WI38 (cell line): ENCODE data around the gene TP53.

ENCODE experiments used
- H3K4me3 ChIP-seq: 2 replicates; pipeline ENCODE4 v1.5.1; 2011; ENCODE audit warnings: low read depth, mild to moderate bottlenecking, control low read depth, low read length
- TF ChIP-seq, protein P1 (sequence below): IDR thresholded peaks from 2 replicates; pipeline ENCODE4 v1.5.1; 2012; ENCODE audit warnings: low read depth, mild to moderate bottlenecking, control low read depth, low read length

TP53 gene

DNA sequence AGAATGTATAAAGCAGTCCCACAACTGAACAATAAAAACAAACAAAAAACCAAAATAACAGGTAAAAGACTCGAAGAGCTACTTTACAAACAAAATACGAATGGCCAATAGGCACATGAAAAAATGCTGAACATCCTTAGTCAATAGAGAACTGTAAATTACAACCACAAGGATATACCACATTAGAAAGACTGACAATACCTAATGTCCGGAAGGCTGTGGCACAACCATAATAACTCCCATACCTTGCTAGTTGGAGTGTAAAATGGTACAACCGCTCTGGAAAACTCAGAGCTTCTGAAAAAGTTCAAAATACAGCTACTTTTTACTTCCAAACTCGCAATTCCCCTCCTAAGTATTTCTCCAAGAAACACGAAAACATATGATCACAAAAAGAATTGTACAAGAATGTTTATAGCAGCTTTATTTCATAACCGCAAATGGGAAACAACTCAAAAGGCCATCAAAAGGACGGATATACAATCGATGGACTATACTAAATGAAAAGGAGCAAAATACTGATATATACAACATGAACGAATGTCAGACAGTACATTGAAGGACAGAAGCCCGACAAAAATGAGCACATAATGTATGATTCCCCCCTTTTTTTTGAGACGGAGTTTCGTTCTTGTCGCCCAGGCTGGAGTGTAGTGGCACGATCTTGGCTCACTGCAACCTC, 2.3 kb downstream of the TP53 start:
- peak overlapping the region; percentile 75 for H3K4me3 ChIP-seq
- TF ChIP-seq, protein P1, sequence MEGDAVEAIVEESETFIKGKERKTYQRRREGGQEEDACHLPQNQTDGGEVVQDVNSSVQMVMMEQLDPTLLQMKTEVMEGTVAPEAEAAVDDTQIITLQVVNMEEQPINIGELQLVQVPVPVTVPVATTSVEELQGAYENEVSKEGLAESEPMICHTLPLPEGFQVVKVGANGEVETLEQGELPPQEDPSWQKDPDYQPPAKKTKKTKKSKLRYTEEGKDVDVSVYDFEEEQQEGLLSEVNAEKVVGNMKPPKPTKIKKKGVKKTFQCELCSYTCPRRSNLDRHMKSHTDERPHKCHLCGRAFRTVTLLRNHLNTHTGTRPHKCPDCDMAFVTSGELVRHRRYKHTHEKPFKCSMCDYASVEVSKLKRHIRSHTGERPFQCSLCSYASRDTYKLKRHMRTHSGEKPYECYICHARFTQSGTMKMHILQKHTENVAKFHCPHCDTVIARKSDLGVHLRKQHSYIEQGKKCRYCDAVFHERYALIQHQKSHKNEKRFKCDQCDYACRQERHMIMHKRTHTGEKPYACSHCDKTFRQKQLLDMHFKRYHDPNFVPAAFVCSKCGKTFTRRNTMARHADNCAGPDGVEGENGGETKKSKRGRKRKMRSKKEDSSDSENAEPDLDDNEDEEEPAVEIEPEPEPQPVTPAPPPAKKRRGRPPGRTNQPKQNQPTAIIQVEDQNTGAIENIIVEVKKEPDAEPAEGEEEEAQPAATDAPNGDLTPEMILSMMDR = no peak

DNA sequence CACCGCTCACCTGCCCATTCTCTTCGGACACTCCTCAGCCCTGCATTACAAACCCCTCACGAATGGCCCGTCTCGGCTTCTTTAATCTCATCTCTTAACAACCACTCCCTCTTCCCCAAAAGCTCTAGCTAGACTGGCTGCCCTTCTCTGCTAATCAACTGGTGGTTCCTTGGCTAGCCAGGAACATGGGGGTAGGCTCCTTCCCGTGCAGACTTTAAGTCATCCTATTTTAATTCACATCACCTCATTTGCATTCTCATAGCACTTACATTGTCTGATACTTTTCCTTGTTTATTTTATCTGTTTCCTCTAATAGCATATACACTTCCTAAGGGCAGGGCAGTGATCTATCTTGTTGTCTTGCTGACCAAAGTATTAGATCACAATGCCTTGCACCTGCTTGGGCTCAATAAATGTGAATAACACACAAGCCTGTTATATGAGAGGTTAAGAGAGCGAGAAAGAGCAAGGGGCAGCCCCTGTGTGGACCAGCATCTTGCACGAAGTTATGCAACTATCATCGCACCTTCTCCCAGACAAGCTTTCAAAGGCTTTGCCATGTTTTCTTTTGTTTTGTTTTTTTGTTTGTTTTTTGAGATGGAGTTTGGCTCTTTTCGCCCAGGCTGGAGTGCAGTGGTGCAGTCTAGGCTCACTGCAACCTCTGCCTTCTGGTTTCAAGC, 9.8 kb downstream of the TP53 start:
- no peak overlapping the region for H3K4me3 ChIP-seq
- TF ChIP-seq, protein P1 = no peak

DNA sequence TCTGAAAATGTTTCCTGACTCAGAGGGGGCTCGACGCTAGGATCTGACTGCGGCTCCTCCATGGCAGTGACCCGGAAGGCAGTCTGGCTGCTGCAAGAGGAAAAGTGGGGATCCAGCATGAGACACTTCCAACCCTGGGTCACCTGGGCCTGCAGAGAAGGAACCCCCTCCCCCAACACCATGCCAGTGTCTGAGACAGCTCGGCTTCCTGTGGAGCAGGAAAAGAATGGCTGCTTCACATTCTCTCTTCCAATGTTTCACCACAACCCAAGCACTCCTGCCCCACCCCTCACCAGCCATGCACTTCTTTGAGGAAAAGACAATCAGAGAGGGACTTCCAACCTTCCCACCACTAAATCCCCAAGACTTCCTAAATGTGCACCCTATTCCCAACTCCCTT, 10.8 kb downstream of the TP53 start:
- no peak overlapping the region for H3K4me3 ChIP-seq
- TF ChIP-seq, protein P1 = no peak

DNA sequence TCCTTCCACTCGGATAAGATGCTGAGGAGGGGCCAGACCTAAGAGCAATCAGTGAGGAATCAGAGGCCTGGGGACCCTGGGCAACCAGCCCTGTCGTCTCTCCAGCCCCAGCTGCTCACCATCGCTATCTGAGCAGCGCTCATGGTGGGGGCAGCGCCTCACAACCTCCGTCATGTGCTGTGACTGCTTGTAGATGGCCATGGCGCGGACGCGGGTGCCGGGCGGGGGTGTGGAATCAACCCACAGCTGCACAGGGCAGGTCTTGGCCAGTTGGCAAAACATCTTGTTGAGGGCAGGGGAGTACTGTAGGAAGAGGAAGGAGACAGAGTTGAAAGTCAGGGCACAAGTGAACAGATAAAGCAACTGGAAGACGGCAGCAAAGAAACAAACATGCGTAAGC, 12.4 kb downstream of the TP53 start:
- TF ChIP-seq, protein P1 = no peak
- H3K4me3 ChIP-seq = no peak overlapping the region

DNA sequence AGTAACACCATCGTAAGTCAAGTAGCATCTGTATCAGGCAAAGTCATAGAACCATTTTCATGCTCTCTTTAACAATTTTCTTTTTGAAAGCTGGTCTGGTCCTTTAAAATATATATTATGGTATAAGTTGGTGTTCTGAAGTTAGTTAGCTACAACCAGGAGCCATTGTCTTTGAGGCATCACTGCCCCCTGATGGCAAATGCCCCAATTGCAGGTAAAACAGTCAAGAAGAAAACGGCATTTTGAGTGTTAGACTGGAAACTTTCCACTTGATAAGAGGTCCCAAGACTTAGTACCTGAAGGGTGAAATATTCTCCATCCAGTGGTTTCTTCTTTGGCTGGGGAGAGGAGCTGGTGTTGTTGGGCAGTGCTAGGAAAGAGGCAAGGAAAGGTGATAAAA, 14.1 kb downstream of the TP53 start:
- no peak overlapping the region for H3K4me3 ChIP-seq
- TF ChIP-seq, protein P1 = peak; percentile 27; the same call in 1 of the 2 replicates

DNA sequence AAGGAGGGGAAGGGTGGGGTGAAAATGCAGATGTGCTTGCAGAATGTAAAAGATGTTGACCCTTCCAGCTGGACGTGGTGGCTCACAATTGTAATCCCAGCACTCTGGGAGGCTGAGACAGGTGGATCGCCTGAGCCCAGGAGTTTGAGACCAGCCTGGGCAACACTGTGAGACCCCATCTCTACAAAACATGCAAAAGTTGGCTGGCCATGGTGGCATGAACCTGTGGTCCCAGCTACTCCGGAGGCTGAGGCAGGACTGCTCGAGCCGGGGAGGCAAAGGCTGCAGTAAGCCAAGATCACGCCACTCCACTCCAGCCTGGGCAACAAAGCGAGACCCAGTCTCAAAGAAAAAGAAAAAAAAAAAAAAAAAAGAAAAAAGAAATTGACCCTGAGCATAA, 18.8 kb downstream of the TP53 start:
- H3K4me3 ChIP-seq = no peak overlapping the region
- TF ChIP-seq, protein P1 = no peak

DNA sequence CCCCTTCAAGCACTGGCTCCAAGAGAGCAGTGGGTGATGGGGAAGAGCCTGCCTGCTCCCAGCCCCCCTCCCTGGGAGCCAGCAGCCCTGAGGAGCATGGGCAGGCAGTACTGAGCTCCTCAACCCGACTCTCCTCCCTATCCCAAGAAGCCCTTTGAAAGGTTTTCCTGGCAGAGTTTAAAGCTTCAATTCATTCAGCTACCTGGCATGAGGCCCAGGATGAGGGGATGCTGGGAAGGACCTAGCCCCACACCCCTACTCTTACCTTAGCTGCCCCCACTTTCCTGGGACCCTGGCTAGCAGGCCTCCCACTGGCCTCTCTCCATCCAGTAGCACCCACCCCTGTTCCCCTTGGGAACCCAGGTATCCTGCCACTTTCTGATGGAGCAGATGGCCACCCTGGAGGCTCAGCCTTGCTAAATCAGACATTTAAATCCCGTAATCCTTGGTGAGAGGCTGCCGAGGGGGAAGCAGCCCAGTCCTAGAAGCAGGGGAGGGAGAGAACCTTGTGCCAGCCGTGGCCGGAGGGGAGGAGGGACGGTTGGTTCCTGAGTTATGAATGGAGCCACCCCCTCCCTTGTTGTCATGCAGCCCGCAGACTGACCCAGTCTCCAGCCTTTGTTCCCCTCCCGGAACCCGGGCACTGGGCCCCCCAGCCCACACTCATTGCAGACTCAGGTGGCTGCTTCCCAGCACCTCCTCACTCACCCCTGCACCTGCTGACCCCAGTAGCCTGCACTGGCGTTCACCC, 19.5 kb downstream of the TP53 start:
- no peak overlapping the region for H3K4me3 ChIP-seq
- TF ChIP-seq, protein P1 = no peak
